Activated CD8-positive, alpha-beta T cell treated with anti-CD3 and anti-CD28 coated beads for 36 hours (primary cell): ENCODE measurements around the gene SNRPD3. TPM values are rescaled to one million over a fixed set of nuclear protein-coding genes. Genes with fewer than 3 reads are reported as not detected.

Experiments
- ATAC-seq: fragments of 200-7000 bp; cut with Tn5 transposase; one replicate; pipeline ENCODE4 v1.10.0; 2021; ENCODE audit warnings: mild to moderate bottlenecking, moderate library complexity
- CTCF ChIA-PET: fragments of 350-600 bp; sonication (Branson Sonifier 250); formaldehyde crosslinking; loops from one replicate; lab custom pipeline; 2021; ENCODE audit warnings: antibody characterized with exemption; lab: Charles Lee
- POLR2A ChIA-PET: fragments of 350-600 bp; sonication (Branson Sonifier 250); formaldehyde crosslinking; loops from one replicate; lab custom pipeline; 2021; ENCODE audit warnings: antibody characterized with exemption; lab: Charles Lee
- DNase-seq: peaks from one replicate; pipeline ENCODE4 v3.0.0-alpha.2; 2020
- H3K27ac Mint-ChIP-seq: one replicate; pipeline ENCODE4 v1.8.0; 2021; ENCODE audit warnings: mild to moderate bottlenecking, mixed read lengths
- H3K27me3 Mint-ChIP-seq: one replicate; pipeline ENCODE4 v1.8.0; 2021; ENCODE audit warnings: mixed read lengths
- H3K36me3 Mint-ChIP-seq: one replicate; pipeline ENCODE4 v1.8.0; 2021; ENCODE audit warnings: low read depth, mixed read lengths
- H3K4me1 Mint-ChIP-seq: one replicate; pipeline ENCODE4 v1.8.0; 2021; ENCODE audit warnings: low read depth, mixed read lengths
- H3K4me3 Mint-ChIP-seq: one replicate; pipeline ENCODE4 v1.8.0; 2021; ENCODE audit warnings: mild to moderate bottlenecking, moderate library complexity, mixed read lengths
- H3K9me3 Mint-ChIP-seq: one replicate; pipeline ENCODE4 v1.8.0; 2021; ENCODE audit warnings: mixed read lengths
- CTCF ChIP-seq: fragments of 200-600 bp; IDR thresholded peaks from one replicate; pipeline ENCODE4 v1.8.0; 2022; ENCODE audit warnings: antibody characterized with exemption, mild to moderate bottlenecking
- intact Hi-C: fragments of 100-400 bp; cut with micrococcal nuclease; formaldehyde crosslinking; loops from one replicate; pipeline ENCODE4 v1.10.0; 2022
- total RNA-seq, 2 experiments: library from RNA; stranded (reverse); gene quantifications; one replicate each; pipeline ENCODE4 v1.2.3, GENCODE V29; 2021

The SNRPD3 gene
- total RNA-seq, 2 experiments from 2014 or later: 153 to 165 TPM

DNA sequence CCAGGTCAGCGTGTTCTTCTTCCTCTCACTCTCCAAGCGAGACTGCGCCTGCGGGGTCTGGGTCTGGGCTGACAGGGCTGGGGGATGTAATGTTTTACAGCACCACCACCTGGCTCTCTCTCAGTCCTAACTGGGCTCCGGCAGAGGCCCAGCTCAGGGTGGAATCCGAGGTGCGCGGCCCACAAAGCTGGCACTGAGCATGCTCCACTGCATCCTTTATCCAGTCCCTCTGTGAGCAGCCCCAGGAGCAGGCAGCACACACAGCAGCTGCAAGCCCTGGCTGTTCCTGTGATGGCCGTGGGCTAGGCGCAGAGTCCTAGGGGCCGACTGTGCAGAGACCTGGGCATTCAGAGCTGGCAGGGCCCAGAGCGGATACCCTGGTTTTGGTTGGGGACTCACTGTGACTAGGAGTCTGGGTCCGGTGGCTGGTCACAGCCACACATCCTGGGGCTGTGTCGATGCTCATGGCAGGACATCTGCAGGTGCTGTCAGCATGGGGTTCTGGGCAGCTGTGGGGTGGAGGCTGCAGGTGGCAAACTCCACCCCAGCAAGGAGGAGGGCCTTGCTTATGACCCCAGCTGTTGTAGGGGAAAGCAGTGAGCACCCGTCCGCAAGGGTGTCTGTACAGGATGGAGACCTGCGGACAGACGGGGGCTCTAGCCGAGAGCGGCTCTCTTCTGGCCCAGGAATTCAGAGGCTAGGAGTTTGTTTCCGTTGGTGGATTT is 33.1 kb downstream of the SNRPD3 start:
- CTCF ChIA-PET: no interaction called here
- POLR2A ChIA-PET: no interaction called here
- Mint-ChIP-seq H3K4me1 (peaks cover 5% of the 10 kb centered on the region), H3K9me3 (no peaks in the 10 kb centered on the region), H3K4me3 (no peak overlapping the region), H3K27me3 (peaks cover 5% of the 10 kb centered on the region), H3K27ac (no peak overlapping the region), H3K36me3 (no peaks in the 10 kb centered on the region)
- no peak for TF ChIP-seq CTCF
- intact Hi-C loops: no loop called here
- DNase-seq (no peak), ATAC-seq (no peak)

- H3K4me3 Mint-ChIP-seq: no peak overlapping the region
- TF ChIP-seq CTCF: no peak
- CTCF ChIA-PET: no interaction called here
- H3K27ac Mint-ChIP-seq: no peak overlapping the region
- no peaks in the 10 kb centered on the region for H3K9me3 Mint-ChIP-seq
- POLR2A ChIA-PET: no interaction called here
- intact Hi-C loops: no loop called here
- ATAC-seq (no peak), DNase-seq (no peak)
- H3K4me1 Mint-ChIP-seq: peaks cover 5% of the 10 kb centered on the region
- H3K36me3 Mint-ChIP-seq: no peaks in the 10 kb centered on the region
- peaks cover 5% of the 10 kb centered on the region for H3K27me3 Mint-ChIP-seq
These were observed 33.8 kb downstream of the SNRPD3 start for GRCh38 chr22:24589518-24590030.

DNA sequence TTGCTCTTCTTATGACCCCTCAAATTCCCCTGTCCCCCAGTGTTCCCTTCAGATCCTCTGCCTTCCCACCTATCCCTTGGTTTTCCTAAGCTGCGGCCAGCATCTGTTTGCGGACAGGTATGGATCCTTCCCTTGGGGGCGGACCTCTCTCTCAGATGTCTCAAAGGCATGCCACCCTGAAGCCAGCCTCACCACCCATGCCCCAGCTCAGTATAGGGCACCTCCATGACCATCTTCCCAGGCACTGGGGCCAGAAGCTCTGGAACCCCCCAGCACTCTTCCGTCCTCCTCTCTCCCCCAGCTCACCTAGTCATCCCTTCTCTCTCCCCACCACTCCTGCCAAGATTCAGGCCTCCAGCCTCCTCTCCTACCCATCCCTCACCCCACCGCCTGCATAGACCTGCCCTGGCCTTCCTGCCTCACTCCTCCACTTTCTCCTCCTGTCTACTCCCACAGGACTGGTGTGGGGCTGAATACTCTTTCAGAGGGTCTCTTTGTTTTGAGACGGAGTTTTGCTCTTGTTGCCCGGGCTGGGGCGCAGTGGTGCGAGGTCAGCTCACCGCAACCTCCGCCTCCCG is 34.9 kb downstream of the SNRPD3 start:
- no peaks in the 10 kb centered on the region for H3K9me3 Mint-ChIP-seq
- intact Hi-C loops: no loop called here
- DNase-seq: no peak
- no peak overlapping the region for H3K4me3 Mint-ChIP-seq
- H3K27ac Mint-ChIP-seq: no peak overlapping the region
- CTCF ChIA-PET: no interaction called here
- H3K27me3 Mint-ChIP-seq: peaks cover 5% of the 10 kb centered on the region
- no peak for ATAC-seq
- no peaks in the 10 kb centered on the region for H3K36me3 Mint-ChIP-seq
- POLR2A ChIA-PET: no interaction called here
- TF ChIP-seq CTCF: no peak
- peaks cover 5% of the 10 kb centered on the region for H3K4me1 Mint-ChIP-seq

- peaks cover 5% of the 10 kb centered on the region for H3K27me3 Mint-ChIP-seq
- H3K9me3 Mint-ChIP-seq: no peaks in the 10 kb centered on the region
- no peak overlapping the region for H3K27ac Mint-ChIP-seq
- H3K36me3 Mint-ChIP-seq: no peaks in the 10 kb centered on the region
- ATAC-seq (no peak), DNase-seq (no peak)
- no peak for TF ChIP-seq CTCF
- POLR2A ChIA-PET: no interaction called here
- H3K4me3 Mint-ChIP-seq: no peak overlapping the region
- CTCF ChIA-PET: no interaction called here
- intact Hi-C loops: no loop called here
- H3K4me1 Mint-ChIP-seq: peaks cover 5% of the 10 kb centered on the region
These were observed 35.6 kb downstream of the SNRPD3 start for GRCh38 chr22:24591286-24591830.
